K562 (cell line): ENCODE results near the gene OR6P1. TPM values are rescaled to one million over a fixed set of nuclear protein-coding genes. Genes with fewer than 3 reads are reported as not detected.

Experiments used
- ATAC-seq: fragments of 200-7000 bp; cut with Tn5 transposase; 3 replicates; pipeline ENCODE4 v1.9.1; 2020; ENCODE audit warnings: moderate library complexity
- Bru-seq: library from RNA; stranded (reverse); fragments of 400-500 nt; gene quantifications from one replicate; lab custom pipeline; 2021; lab: Mats Ljungman, UMichigan
- BruChase-seq, 2 experiments: library from RNA; stranded (reverse); fragments of 400-500 nt; gene quantifications; one replicate each; lab custom pipeline; 2021; lab: Mats Ljungman, UMichigan
- BruUV-seq: library from RNA; stranded (reverse); fragments of 400-500 nt; replicated peaks from 2 replicates; lab custom pipeline; 2021; lab: Mats Ljungman, UMichigan
- CTCF ChIA-PET: fragments of 300-600 bp; formaldehyde crosslinking; extraction: SDS; loops from one replicate; lab custom pipeline; 2021; ENCODE audit warnings: low intra/inter-chr PET ratio; lab: Yijun Ruan, JAX
- POLR2A ChIA-PET: fragments of 300-600, 350-650 bp; sonication (Branson Sonifier 250); formaldehyde crosslinking; extraction: SDS; loops from one replicate; lab custom pipeline; 2021; ENCODE audit warnings: antibody characterized with exemption, inconsistent platforms; lab: Yijun Ruan, JAX
- DNase-seq, 4 experiments: peaks; one replicate each; pipeline versions ENCODE4 v3.0.0 to v3.0.0-alpha.2; 2011 to 2018; ENCODE audit warnings: low spot score in 3 of 4, mixed read lengths in 3 of 4; ENCODE audit errors: extremely low read depth in 1 of 4
- FAIRE-seq: peaks from 2 replicates; lab custom pipeline; 2011; peaks lifted over from hg19 to GRCh38; lab: Jason Lieb, UNC
- H2AFZ ChIP-seq: 2 replicates; pipeline ENCODE4 v1.6.0; 2011; ENCODE audit warnings: low read depth, low read length, control low read depth, inconsistent platforms
- H3K27ac ChIP-seq: fragments of 200-600 bp; 3 replicates; pipeline ENCODE4 v1.8.0; 2011; ENCODE audit warnings: low read depth, mild to moderate bottlenecking, control low read depth, inconsistent platforms, low read length, moderate library complexity, mixed read lengths; ENCODE audit errors: extremely low read depth
- H3K27me3 ChIP-seq, 2 experiments: fragments of 300-600 bp in 1 of 2; 2 replicates in 1 of 2; 3 replicates in 1 of 2; pipeline versions ENCODE4 v1.6.0 to v1.8.0; 2011; ENCODE audit warnings: inconsistent platforms in 2 of 2, low read length in 2 of 2, mild to moderate bottlenecking in 1 of 2, mixed read lengths in 1 of 2, moderate library complexity in 1 of 2; ENCODE audit not compliant: control insufficient read depth in 2 of 2, insufficient read depth in 2 of 2
- H3K36me3 ChIP-seq: fragments of 300-600 bp; 3 replicates; pipeline ENCODE4 v1.8.0; 2011; ENCODE audit warnings: mild to moderate bottlenecking, low read length, inconsistent platforms; ENCODE audit not compliant: control insufficient read depth, insufficient read depth
- H3K4me1 ChIP-seq, 2 experiments: fragments of 200-600 bp in 1 of 2; replicated peaks in 1 of 2; 2 replicates in 1 of 2; 3 replicates in 1 of 2; pipeline versions ENCODE4 v1.5.1 to v1.8.0; 2011; ENCODE audit warnings: inconsistent platforms in 2 of 2, low read length in 2 of 2, mild to moderate bottlenecking in 1 of 2, mixed read lengths in 1 of 2, moderate library complexity in 1 of 2; ENCODE audit not compliant: control insufficient read depth in 2 of 2, insufficient read depth in 2 of 2
- H3K4me2 ChIP-seq: 2 replicates; pipeline ENCODE4 v1.6.1; 2011; ENCODE audit warnings: low read length, control low read depth, inconsistent platforms, mixed read lengths; ENCODE audit not compliant: insufficient read depth
- H3K4me3 ChIP-seq: fragments of 200-600 bp; sonication (generic), shearing (Covaris generic); 2 replicates; pipeline ENCODE4 v1.5.1; 2016; ENCODE audit warnings: control low read depth, inconsistent platforms
- H3K79me2 ChIP-seq: fragments of 200-600 bp; 3 replicates; pipeline ENCODE4 v1.8.0; 2011; ENCODE audit warnings: low read length, inconsistent platforms; ENCODE audit not compliant: control insufficient read depth, insufficient read depth
- H3K9ac ChIP-seq, 2 experiments: 2 replicates each; pipeline versions ENCODE4 v1.6.0 to v1.6.1; 2011; ENCODE audit warnings: low read depth in 2 of 2, low read length in 2 of 2, control low read depth in 1 of 2, inconsistent platforms in 1 of 2, mild to moderate bottlenecking in 1 of 2, mixed read lengths in 1 of 2; ENCODE audit not compliant: insufficient read depth in 1 of 2
- H3K9me1 ChIP-seq: one replicate; pipeline ENCODE4 v1.6.0; 2011; ENCODE audit warnings: inconsistent platforms, mild to moderate bottlenecking, low read length, moderate library complexity; ENCODE audit not compliant: control insufficient read depth, insufficient read depth
- H3K9me3 ChIP-seq: replicated peaks from 2 replicates; pipeline ENCODE4 v1.5.1; 2011; ENCODE audit warnings: low read depth, low read length, inconsistent platforms; ENCODE audit not compliant: control insufficient read depth, insufficient read depth
- H4K20me1 ChIP-seq: replicated peaks from 2 replicates; pipeline ENCODE4 v1.6.1; 2011; ENCODE audit warnings: low read length, inconsistent platforms, mixed read lengths; ENCODE audit not compliant: control insufficient read depth, insufficient read depth
- BCOR ChIP-seq: fragments of 450-650 bp; IDR thresholded peaks from 2 replicates; pipeline ENCODE4 v1.6.1; 2016
- KDM1A ChIP-seq, 2 experiments: fragments of 450-650 bp; IDR thresholded peaks; 2 replicates each; pipeline ENCODE4 v1.6.1; 2016; ENCODE audit warnings: mild to moderate bottlenecking in 2 of 2
- KLF16 ChIP-seq: IDR thresholded peaks from 2 replicates; pipeline ENCODE4 v1.6.1; 2016; ENCODE audit warnings: antibody characterized with exemption
- MTF1 ChIP-seq: fragments of 250-450 bp; sonication (Bioruptor Pico); IDR thresholded peaks from 2 replicates; pipeline ENCODE4 v1.9.0; 2021; ENCODE audit warnings: moderate library complexity, mild to moderate bottlenecking, inconsistent platforms, borderline replicate concordance
- NR0B1 ChIP-seq: fragments of 450-650 bp; IDR thresholded peaks from one replicate; pipeline ENCODE4 v1.6.1; 2018; ENCODE audit warnings: mild to moderate bottlenecking, moderate library complexity; ENCODE audit not compliant: partially characterized antibody
- STAT5B ChIP-seq: fragments of 250-450 bp; sonication (Bioruptor Pico); IDR thresholded peaks from 2 replicates; pipeline ENCODE4 v1.8.0; 2021; ENCODE audit warnings: mild to moderate bottlenecking, inconsistent platforms
- TCF15 ChIP-seq: fragments of 250-450 bp; sonication (Bioruptor Pico); IDR thresholded peaks from 2 replicates; pipeline ENCODE4 v1.8.0; 2022; ENCODE audit warnings: moderate library complexity, mild to moderate bottlenecking, inconsistent platforms
- ZC3H4 ChIP-seq: sonication (generic); formaldehyde crosslinking; IDR thresholded peaks from 2 replicates; pipeline ENCODE4 v1.9.0; 2021; ENCODE audit warnings: missing genetic modification reagents, borderline replicate concordance
- ZNF143 ChIP-seq: sonication (generic); formaldehyde crosslinking; IDR thresholded peaks from 2 replicates; pipeline ENCODE4 v1.9.0; 2022; ENCODE audit warnings: mild to moderate bottlenecking, missing genetic modification reagents
- ZZZ3 ChIP-seq: fragments of 450-650 bp; IDR thresholded peaks from 2 replicates; pipeline ENCODE4 v1.6.1; 2016; ENCODE audit warnings: antibody characterized with exemption, mild to moderate bottlenecking, moderate library complexity
- WGBS: fragments of 100-300 bp; shearing (Covaris generic); methylation state at CpG from one replicate; pipeline ENCODE4 v1.1.6; 2016; ENCODE audit warnings: low coverage, mixed read lengths; ENCODE audit not compliant: insufficient coverage; ENCODE audit errors: missing lambda C conversion rate; 5-methylcytosine and 5-hydroxymethylcytosine counted together
- in situ Hi-C: fragments of 300-500 bp; cut with MboI; formaldehyde crosslinking; loops from 4 replicates; pipeline ENCODE4 v1.15.0; 2018; ENCODE audit warnings: inconsistent platforms, mixed read lengths
- intact Hi-C: fragments of 100-400 bp; cut with micrococcal nuclease; formaldehyde crosslinking; loops from 2 replicates; pipeline ENCODE4 v1.14.2; 2022
- long read RNA-seq, 3 experiments: library from polyadenylated mRNA in 2 of 3; library from RNA in 1 of 3; unstranded in 2 of 3; stranded (forward) in 1 of 3; transcript quantifications; one replicate each; pipeline ENCODE4 v2.0.0, GENCODE V29; 2019 to 2022
- polyA minus RNA-seq, 3 experiments: library from RNA; depleted of rRNA, polyadenylated mRNA; stranded (reverse); fragments of >200 nt; gene quantifications; 2 replicates each; pipeline ENCODE4 v1.2.3, GENCODE V29; 2011
- polyA plus RNA-seq, 8 experiments: library from polyadenylated mRNA; depleted of rRNA in 4 of 8; stranded (reverse) in 5 of 8; unstranded in 3 of 8; fragments of >200 nt; fragmentation: Nextera tagmentation in 2 of 8; fragmentation: Illumina TruSeq in 1 of 8; extraction: Ambion mirVana in 2 of 8; extraction: Trizol in 1 of 8; gene quantifications; 2 replicates each; pipeline versions ENCODE4 v1.2.1 to v1.2.3, GENCODE V29; 2011 to 2014; ENCODE audit warnings: inconsistent platforms in 1 of 8, missing spikeins in 1 of 8
- total RNA-seq, 7 experiments: library from RNA; depleted of rRNA in 6 of 7; stranded (reverse); fragments of >200 nt in 6 of 7; fragmentation: Illumina TruSeq in 2 of 7; extraction: Trizol in 2 of 7; gene quantifications; 2 replicates each; pipeline versions ENCODE4 v1.2.1 to v1.2.3, GENCODE V29; 2011 to 2021; ENCODE audit warnings: low replicate concordance in 1 of 7

The OR6P1 gene
- not detected in 2 replicates for total RNA-seq (2011; cell fraction: chromatin; rRNA removed; ENCODE audit: low replicate concordance)
- not detected in 2 replicates for total RNA-seq (2011; cell fraction: nucleolus; rRNA removed)
- not detected in 2 replicates for total RNA-seq (2011; cell fraction: nucleoplasm; rRNA removed)
- total RNA-seq (2014; rRNA removed) (not detected in 2 replicates), total RNA-seq (2014; rRNA removed; fragmentation: Illumina TruSeq; extraction: Trizol) (not detected in 2 replicates), total RNA-seq (2015; rRNA removed; fragmentation: Illumina TruSeq; extraction: Trizol) (not detected in 2 replicates), total RNA-seq (2021) (not detected in 2 replicates), polyA plus RNA-seq (2011; rRNA removed) (not detected in 2 replicates), polyA plus RNA-seq (2014; fragmentation: Illumina TruSeq; extraction: Trizol) (not detected in 2 replicates), polyA plus RNA-seq (2014; fragmentation: Nextera tagmentation; extraction: Ambion mirVana) (not detected), polyA plus RNA-seq (2014; rRNA removed) (not detected in 2 replicates), polyA minus RNA-seq (2011; rRNA and poly(A)+ RNA removed) (not detected in 2 replicates), Bru-seq, nascent RNA (not detected), BruChase-seq, experiment 1, labeled RNA remaining after a 2-hour chase (percentile 16 among the genes with signal in this experiment), BruChase-seq, experiment 2, labeled RNA remaining after a 6-hour chase (not detected)
- not detected in 2 replicates for polyA plus RNA-seq (2011; cell fraction: cytosol; rRNA removed)
- polyA plus RNA-seq (2011; cell fraction: nucleus; rRNA removed), result not detected in 2 replicates
- polyA plus RNA-seq (2012), result not detected in 2 replicates
- not detected in 2 replicates for polyA minus RNA-seq (2011; cell fraction: cytosol; rRNA and poly(A)+ RNA removed)
- not detected in 2 replicates for polyA minus RNA-seq (2011; cell fraction: nucleus; rRNA and poly(A)+ RNA removed)
- long read RNA-seq, experiment 1, result 0 reads
- long read RNA-seq, experiment 2, result 0 reads
- long read RNA-seq, experiment 3, result 0 reads

GRCh38 chr1:158570480-158570879 lies at the start of gene OR6P1:
TSS of gene OR6P1 (minus strand) at chr1:158570580. CDS start at chr1:158563604, 6,976 bp downstream.
- no peak within 1 kb of the TSS for H3K9ac ChIP-seq
- no peaks in the 10 kb centered on the region; a peak in 1 of 5 replicates for H3K27me3 ChIP-seq
- ATAC-seq (no peak), FAIRE-seq (no peak), DNase-seq (no peak)
- no peaks in the 10 kb centered on the region for H3K4me1 ChIP-seq
- no peaks in the 10 kb centered on the region for H3K36me3 ChIP-seq
- H4K20me1 ChIP-seq, result no peaks in the 10 kb centered on the region
- ChIA-PET CTCF (no interaction called here), POLR2A (interaction anchor here (0.6 kb wide), 1 partner anchor 12 kb away, joined by 3 read pairs; no protein-coding TSS in a partner anchor)
- H3K4me2 ChIP-seq, result no peak within 1 kb of the TSS
- in situ Hi-C loops, result no loop called here
- no peak within 1 kb of the TSS for H3K4me3 ChIP-seq
- no peak for TF ChIP-seq BCOR
- no peak for TF ChIP-seq KLF16
- no peak for TF ChIP-seq ZNF143 (CRISPR knock-in tag)
- no peak for TF ChIP-seq KDM1A (IDR thresholded peaks at IDR 0.05)
- no peak for TF ChIP-seq NR0B1
- no peak for TF ChIP-seq STAT5B (CRISPR knock-in tag)
- TF ChIP-seq TCF15, result no peak
- TF ChIP-seq ZZZ3, result no peak
- no peak for TF ChIP-seq ZC3H4 (CRISPR knock-in tag)
- TF ChIP-seq MTF1 (CRISPR knock-in tag), result no peak
- intact Hi-C loops, result no loop called here
- no peaks in the 10 kb centered on the region for H3K9me1 ChIP-seq
- no peak within 1 kb of the TSS for H2AFZ ChIP-seq
- no peaks in the 10 kb centered on the region for H3K79me2 ChIP-seq
- H3K27ac ChIP-seq, result no peak within 1 kb of the TSS
- WGBS, result 0% methylated on average over 3 of the region's 3 CpGs
- BruUV-seq, result no TSS peak
- H3K9me3 ChIP-seq, result no peaks in the 10 kb centered on the region
